ENCODE results near the gene CXADR.
A peak's percentile ranks its signal among the peaks of the same experiment; 100 is the strongest.

Gene CXADR

DNA sequence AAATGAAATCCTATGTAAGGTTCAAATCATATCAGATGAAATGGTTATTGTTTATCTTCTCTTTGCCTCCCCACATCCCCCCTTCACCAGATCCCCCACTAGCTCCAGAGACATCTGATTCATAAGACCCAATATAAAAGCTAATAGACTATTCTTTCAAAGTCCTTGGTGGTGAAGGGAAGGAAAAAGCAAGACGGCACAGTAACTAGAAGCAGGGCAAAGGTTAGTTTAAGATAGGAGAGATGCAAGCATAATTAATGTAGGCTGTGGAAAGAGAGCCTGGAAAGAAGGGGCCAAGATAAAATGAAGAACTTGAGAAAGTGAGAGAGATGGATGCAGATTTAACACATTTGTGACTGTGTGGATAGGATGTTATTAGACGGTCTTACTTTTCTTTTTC lies 66.0 kb downstream of the CXADR start:
- Mint-ChIP-seq H3K27me3 (ENCODE audit: low read depth) (peaks cover 12% of the 10 kb centered on the region), H3K36me3 (ENCODE audit: low read depth) (no peaks in the 10 kb centered on the region), H3K4me1 (ENCODE audit: low read depth) (no peaks in the 10 kb centered on the region)

DNA sequence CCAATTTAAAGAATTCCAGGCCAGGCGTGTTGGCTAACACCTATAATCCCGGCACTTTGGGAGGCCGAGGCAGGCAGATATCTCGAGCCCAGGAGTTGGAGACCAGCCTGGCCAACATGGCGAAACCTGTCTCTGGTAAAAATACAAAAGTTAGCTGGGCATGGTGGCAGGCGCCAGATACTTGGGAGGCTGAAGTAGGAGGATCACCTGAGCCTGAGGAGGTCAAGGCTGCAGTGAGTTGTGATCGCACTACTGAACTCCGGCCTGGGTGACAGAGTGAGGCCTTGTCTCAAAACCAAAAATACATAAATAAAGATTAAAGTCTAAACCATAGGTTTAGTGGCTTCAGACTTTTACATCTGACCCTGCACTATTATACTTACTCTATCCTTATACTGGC lies 67.5 kb downstream of the CXADR start:
- no peaks in the 10 kb centered on the region for H3K4me1 Mint-ChIP-seq (ENCODE audit: low read depth)
- H3K27me3 Mint-ChIP-seq (ENCODE audit: low read depth): peaks cover 5% of the 10 kb centered on the region
- H3K27ac Mint-ChIP-seq: no peak overlapping the region
- no peak overlapping the region for H3K4me3 Mint-ChIP-seq
- no peaks in the 10 kb centered on the region for H3K36me3 Mint-ChIP-seq (ENCODE audit: low read depth)
- no peaks in the 10 kb centered on the region for H3K9me3 Mint-ChIP-seq

More for the DNA sequence above, 66.0 kb downstream of the CXADR start:
- Mint-ChIP-seq H3K27ac (no peak overlapping the region), H3K4me3 (no peak overlapping the region), H3K9me3 (no peaks in the 10 kb centered on the region)

DNA sequence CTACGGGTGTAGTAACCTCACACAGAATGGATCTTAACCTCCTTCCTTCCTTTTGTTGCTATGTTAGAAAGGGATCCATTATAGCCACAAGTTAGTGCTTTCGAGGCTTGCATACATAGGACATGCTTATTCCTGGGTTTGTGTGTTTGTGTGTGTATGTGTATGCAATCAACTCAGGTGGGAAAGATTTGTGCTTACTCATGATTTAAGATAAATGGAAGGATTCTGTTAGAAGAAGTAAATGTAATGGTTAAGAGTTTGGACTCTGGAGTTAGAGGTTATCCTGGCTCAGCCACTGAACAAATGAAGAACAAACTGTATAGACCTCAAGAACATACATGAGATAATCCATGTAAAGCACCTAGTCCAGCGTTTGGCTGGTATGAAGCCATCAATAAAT lies 71.1 kb downstream of the CXADR start:
- no peak overlapping the region for H3K27ac Mint-ChIP-seq
- H3K4me1 Mint-ChIP-seq (ENCODE audit: low read depth): no peaks in the 10 kb centered on the region
- no peaks in the 10 kb centered on the region for H3K27me3 Mint-ChIP-seq (ENCODE audit: low read depth)
- no peak overlapping the region for H3K4me3 Mint-ChIP-seq
- no peaks in the 10 kb centered on the region for H3K9me3 Mint-ChIP-seq
- H3K36me3 Mint-ChIP-seq (ENCODE audit: low read depth): no peaks in the 10 kb centered on the region

DNA sequence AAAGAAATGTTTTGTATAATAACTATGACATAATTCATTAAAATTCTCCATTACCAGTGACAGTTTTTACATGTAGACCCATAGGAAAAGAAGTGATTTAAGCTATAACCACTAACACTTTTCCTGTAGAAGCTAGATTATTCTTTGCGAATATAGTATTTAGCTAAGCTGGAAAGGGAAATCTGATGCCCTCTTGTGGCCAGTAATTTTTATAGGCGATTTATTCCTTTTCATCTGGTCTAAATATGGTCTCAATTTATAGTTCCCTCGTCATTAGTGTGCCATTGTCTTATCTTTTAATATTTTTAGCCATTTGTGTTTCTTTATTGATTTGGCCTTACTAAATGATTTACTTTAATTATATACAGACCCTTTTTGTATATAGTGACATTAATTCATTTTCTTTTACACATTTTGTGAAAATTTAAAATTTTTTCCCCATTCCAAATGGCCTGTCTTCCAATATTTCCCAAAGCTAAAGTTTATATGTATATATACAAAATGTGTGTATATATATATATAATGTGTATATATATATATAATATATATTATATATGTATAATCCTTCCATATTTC lies 73.1 kb downstream of the CXADR start:
- peaks cover 3% of the 10 kb centered on the region for H3K36me3 Mint-ChIP-seq (ENCODE audit: low read depth)
- H3K4me3 Mint-ChIP-seq: no peak overlapping the region
- no peaks in the 10 kb centered on the region for H3K4me1 Mint-ChIP-seq (ENCODE audit: low read depth)
- no peak overlapping the region for H3K27ac Mint-ChIP-seq
- no peaks in the 10 kb centered on the region for H3K9me3 Mint-ChIP-seq
- H3K27me3 Mint-ChIP-seq (ENCODE audit: low read depth): no peaks in the 10 kb centered on the region

DNA sequence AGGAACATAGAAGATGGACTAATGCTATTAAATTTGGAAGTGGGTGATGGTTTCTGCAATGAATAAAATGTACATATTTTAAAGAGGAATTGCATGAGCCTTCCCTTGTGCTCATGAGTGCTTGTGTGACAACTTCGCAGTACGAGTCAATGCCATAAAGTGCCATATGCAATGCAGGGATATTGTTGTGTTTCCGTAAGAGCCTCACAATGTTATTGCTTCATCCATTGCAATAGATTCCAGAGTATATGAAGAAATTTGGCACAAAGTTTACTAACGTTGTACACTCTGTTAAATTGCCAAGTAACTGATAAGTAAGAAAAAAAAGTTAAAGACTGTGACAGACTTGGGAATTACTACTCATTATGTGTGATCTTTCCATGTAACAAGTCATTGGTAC lies 77.6 kb downstream of the CXADR start:
- Mint-ChIP-seq H3K27me3 (ENCODE audit: low read depth) (no peaks in the 10 kb centered on the region), H3K9me3 (no peaks in the 10 kb centered on the region), H3K4me1 (ENCODE audit: low read depth) (peaks cover 3% of the 10 kb centered on the region), H3K4me3 (no peak overlapping the region), H3K36me3 (ENCODE audit: low read depth) (peaks cover 25% of the 10 kb centered on the region), H3K27ac (no peak overlapping the region)

DNA sequence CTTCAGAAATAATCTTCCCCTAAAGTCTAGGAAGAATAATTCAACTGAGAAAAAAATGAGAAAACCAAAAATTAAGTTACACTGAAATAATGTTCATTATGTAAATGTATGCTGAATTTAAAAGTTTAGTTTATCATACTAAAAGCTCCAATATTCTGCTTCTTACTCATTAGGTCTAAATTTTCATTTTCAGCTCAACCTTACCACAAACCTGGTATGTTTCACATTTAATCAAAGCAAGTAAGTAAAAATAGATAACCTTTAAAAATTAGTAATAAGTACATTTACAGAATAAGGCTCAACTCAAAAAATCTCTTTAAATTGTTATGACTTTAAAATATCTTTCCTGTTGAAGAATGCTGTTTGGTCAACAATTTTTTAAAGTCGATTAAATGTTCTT lies 84.8 kb downstream of the CXADR start:
- Mint-ChIP-seq H3K4me1 (ENCODE audit: low read depth) (peaks cover 8% of the 10 kb centered on the region), H3K36me3 (ENCODE audit: low read depth) (peaks cover 40% of the 10 kb centered on the region), H3K27ac (no peak overlapping the region)

DNA sequence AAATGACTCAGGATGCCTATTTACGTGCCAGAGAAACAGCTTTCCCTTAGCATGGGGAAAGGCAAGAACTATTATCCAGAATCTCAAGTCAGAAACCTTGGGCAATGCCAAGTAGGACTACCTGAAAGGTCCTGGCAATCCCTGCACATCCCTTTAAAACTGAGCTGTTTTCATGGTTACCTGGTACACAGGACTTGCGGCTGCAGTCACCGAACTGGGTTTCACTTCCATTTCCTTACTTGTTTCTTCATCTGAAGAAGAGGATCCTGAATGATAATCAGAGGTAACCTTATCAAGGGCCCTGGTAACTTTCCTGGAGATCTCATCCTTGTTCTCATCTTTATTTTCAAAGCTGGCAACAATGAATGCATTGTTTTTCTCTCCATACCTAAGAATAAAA lies 85.6 kb downstream of the CXADR start:
- Mint-ChIP-seq H3K27ac (no peak overlapping the region), H3K4me1 (ENCODE audit: low read depth) (peaks cover 13% of the 10 kb centered on the region), H3K27me3 (ENCODE audit: low read depth) (no peaks in the 10 kb centered on the region), H3K4me3 (no peak overlapping the region), H3K36me3 (ENCODE audit: low read depth) (peaks cover 39% of the 10 kb centered on the region), H3K9me3 (no peaks in the 10 kb centered on the region)

More for the DNA sequence above, 84.8 kb downstream of the CXADR start:
- Mint-ChIP-seq H3K27me3 (ENCODE audit: low read depth) (no peaks in the 10 kb centered on the region), H3K4me3 (no peak overlapping the region), H3K9me3 (no peaks in the 10 kb centered on the region)

DNA sequence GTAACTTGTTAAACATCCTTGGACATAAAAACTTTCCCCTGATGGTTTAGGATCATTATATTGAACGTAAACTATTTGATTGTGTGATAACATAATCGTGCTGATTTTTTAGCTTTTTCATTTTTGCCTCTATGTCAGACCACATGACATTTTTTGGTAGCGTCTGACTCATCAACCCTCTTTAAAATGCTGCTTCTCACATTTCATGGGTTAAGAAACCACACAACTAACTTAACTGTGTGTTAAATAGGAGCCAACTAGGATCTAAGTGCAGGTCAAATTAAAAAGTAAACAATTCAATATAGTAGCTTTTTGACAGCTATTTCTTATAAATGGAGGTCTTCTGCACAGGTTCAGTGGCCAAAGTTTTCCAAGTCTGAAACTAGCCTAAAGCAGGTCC lies 90.0 kb downstream of the CXADR start:
- Mint-ChIP-seq H3K27me3 (ENCODE audit: low read depth) (no peaks in the 10 kb centered on the region), H3K4me1 (ENCODE audit: low read depth) (peaks cover 26% of the 10 kb centered on the region), H3K9me3 (no peaks in the 10 kb centered on the region), H3K27ac (no peak overlapping the region), H3K36me3 (ENCODE audit: low read depth) (peaks cover 50% of the 10 kb centered on the region), H3K4me3 (no peak overlapping the region)

DNA sequence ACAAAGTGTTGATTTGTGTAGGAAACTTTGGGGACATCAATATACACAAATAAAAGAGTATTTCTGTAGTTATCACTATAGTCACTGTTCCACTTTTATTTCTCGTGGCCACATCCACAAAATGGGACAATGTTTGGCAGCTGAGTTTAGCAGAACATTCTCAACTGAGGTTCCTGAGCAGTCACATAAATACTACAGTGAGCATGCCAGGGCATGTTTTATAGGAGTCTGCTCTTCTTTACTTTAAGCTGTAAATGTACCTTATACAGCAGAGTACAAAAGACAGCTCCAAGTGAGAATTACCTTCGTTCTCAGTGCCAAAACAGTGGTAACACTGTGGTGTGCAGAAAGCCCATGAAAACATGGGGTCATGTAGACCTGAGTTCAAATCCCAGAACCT lies 94.8 kb downstream of the CXADR start:
- Mint-ChIP-seq H3K27ac (peak overlapping the region; percentile 59), H3K4me3 (peak overlapping the region; percentile 4), H3K27me3 (ENCODE audit: low read depth) (no peaks in the 10 kb centered on the region), H3K36me3 (ENCODE audit: low read depth) (peaks cover 52% of the 10 kb centered on the region), H3K4me1 (ENCODE audit: low read depth) (peaks cover 47% of the 10 kb centered on the region), H3K9me3 (no peaks in the 10 kb centered on the region)

DNA sequence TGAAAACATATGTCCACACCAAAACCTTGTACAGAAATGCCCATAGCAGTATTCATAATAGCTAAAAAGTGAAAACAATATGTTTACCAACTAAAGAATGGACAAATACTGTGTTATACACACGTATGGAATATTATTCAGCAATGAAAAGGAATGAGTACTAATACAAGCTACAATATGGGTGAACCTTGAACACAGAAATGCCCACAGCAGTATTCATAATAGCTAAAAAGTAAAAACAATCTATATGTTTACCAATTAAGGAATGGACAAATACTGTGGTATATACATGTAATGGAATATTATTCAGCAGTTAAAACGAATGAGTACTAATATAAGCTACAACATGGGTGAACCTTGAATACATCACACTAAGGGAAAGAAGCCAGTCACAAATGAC lies 96.8 kb downstream of the CXADR start:
- H3K36me3 Mint-ChIP-seq (ENCODE audit: low read depth): peaks cover 38% of the 10 kb centered on the region
- H3K4me3 Mint-ChIP-seq: peak overlapping the region; percentile 95
- no peaks in the 10 kb centered on the region for H3K9me3 Mint-ChIP-seq
- no peaks in the 10 kb centered on the region for H3K27me3 Mint-ChIP-seq (ENCODE audit: low read depth)
- H3K27ac Mint-ChIP-seq: peak overlapping the region; percentile 47
- H3K4me1 Mint-ChIP-seq (ENCODE audit: low read depth): peaks cover 40% of the 10 kb centered on the region

DNA sequence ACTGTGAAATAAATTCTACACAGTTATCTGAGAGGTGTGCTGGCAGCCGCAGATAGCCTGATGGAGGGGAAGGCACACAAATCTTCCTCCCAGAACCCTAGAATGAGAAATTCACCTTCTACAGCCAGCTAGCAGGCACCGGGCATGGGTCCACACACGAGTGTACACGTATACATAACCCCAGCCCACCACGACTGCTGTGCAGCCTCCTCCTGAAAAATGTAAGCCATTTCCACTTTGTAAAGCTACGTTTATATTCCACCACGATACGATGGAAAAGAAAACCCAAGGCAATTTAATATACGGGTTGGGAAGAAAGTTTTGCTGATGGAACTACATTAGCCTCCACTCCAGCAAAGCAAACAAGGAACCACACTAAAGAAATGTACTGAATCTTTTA lies 98.1 kb downstream of the CXADR start:
- H3K27ac Mint-ChIP-seq: peak overlapping the region; percentile 100
- H3K4me3 Mint-ChIP-seq: peak overlapping the region; percentile 95
- no peaks in the 10 kb centered on the region for H3K9me3 Mint-ChIP-seq
- peaks cover 28% of the 10 kb centered on the region for H3K36me3 Mint-ChIP-seq (ENCODE audit: low read depth)
- H3K4me1 Mint-ChIP-seq (ENCODE audit: low read depth): peaks cover 42% of the 10 kb centered on the region
- no peaks in the 10 kb centered on the region for H3K27me3 Mint-ChIP-seq (ENCODE audit: low read depth)

DNA sequence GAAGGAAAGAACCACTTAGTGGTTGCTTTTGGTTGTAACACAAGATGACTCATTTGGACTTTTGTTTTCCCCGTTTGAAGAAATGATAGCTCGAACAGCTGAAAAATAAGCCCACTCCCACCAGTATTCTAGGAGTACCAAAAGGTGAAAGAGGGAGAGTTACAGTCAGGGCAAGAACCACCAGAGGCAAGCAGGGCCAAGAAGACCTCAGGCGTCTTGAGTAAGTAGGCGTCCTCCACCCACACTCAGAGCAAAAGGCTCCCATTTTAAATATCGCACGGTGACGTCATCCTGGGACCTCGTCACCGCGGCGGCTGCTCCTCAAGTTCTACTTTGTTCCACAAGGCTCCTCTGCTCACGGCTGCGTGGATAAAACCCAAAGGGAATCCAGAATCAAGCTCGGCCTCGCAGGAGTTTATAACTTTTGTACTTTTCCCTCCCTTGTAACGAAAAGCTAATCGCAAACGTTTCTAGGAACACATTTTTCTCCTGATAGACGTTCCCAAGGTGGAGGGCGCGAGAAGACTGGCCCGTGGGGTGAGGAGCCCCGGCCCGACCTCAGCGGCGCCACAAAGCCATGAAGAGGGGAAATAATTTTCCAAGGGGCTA lies 98.7 kb downstream of the CXADR start:
- H3K4me3 Mint-ChIP-seq: peak overlapping the region; percentile 95
- H3K36me3 Mint-ChIP-seq (ENCODE audit: low read depth): peaks cover 28% of the 10 kb centered on the region
- H3K27me3 Mint-ChIP-seq (ENCODE audit: low read depth): no peaks in the 10 kb centered on the region
- peak overlapping the region; percentile 100 for H3K27ac Mint-ChIP-seq
- H3K4me1 Mint-ChIP-seq (ENCODE audit: low read depth): peaks cover 42% of the 10 kb centered on the region
- H3K9me3 Mint-ChIP-seq: no peaks in the 10 kb centered on the region

DNA sequence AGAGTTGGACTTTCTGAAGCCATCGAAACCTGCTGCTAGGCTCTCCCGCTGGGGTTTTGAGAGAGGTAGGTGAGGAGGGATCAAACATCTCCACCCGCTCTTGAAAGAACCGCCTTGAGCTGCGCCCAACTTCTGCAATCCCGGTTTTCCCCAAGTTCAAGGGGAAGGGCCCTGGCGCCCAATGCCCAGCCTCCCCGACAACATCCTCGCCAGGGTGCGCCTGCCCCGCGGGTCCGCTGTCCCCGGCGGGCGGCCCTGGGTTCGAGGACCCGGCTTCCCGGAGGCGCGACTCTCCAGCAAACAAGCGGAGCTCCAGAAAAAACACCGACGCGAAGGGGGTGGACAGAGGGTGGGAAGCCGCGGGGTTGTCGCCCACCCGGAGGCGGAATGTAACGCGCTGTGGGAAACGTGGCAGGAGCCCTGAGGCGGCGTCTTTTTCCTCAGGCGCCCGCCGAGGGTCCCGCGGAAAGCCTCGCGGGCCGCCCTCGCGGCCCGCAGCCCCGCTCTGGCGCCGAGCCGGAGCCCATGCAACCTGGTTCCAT lies 99.3 kb downstream of the CXADR start:
- H3K4me1 Mint-ChIP-seq (ENCODE audit: low read depth): peaks cover 41% of the 10 kb centered on the region
- no peaks in the 10 kb centered on the region for H3K9me3 Mint-ChIP-seq
- no peaks in the 10 kb centered on the region for H3K27me3 Mint-ChIP-seq (ENCODE audit: low read depth)
- peaks cover 27% of the 10 kb centered on the region for H3K36me3 Mint-ChIP-seq (ENCODE audit: low read depth)
- peak overlapping the region; percentile 100 for H3K27ac Mint-ChIP-seq
- peak overlapping the region; percentile 95 for H3K4me3 Mint-ChIP-seq

DNA sequence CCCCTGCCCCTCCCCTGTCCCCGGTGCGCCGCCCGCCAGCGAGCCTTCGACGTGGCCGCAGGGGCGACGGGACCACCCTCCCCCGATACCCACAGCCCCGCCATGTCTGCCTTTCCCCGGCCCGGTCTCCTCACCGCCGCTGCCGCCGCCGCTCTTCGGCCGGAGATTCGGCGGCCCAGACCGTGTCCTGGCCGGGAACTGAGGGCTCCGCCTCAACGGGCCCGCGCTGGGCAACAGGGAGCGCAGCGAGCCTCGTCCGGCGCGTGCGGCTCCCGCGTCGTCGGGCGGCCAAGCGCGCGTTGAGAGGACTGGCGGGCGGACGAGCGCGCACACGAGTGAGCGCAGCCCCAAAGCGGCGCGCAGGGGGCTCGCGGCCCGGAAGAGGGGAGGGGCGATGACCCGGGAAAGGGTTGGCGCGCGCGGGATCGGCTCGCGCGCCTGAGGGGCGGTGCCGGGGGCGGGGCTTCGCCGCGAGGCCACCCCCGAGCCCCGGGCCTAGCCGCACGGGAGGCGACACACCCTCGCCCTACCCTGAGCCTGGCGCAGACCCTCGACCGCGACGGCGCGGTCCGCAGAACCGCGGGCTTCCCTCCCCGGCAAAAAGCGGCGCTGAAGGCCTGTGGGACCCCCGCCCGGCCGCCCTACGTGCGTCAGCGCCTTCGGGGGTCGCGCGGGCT lies 99.9 kb downstream of the CXADR start, which contains the start of gene BTG3:
Gene BTG3, minus strand, starts transcription at position 337 of the 677 bp plus-strand sequence. CDS start 3,757 bp downstream, outside the sequence.
- Mint-ChIP-seq H3K27ac (peak within 1 kb of the TSS; percentile 100), H3K4me3 (peak within 1 kb of the TSS; percentile 95), H3K9me3 (no peaks in the 10 kb centered on the region), H3K36me3 (ENCODE audit: low read depth) (peaks cover 22% of the 10 kb centered on the region), H3K4me1 (ENCODE audit: low read depth) (peaks cover 36% of the 10 kb centered on the region), H3K27me3 (ENCODE audit: low read depth) (no peaks in the 10 kb centered on the region)

DNA sequence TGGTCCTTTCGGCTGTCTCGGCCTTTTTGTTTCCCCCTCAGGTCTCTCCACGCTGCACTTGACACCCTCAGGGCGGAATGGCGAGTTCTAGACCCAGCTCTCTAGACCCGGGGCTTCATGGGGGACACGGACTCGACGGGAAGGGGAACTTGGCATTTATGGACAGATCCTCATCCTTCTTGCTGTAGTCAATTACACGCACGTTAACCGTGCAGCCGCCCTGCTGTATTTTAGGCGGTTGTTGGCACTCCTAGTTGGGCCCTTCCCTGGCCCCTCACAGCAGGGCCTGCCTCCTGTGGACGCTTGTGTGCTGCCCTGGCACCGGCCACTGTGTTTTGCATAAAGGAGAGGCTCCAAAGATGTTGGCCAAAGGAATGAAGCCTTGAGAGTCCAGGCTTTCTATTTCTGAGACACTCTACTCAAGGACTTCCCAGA lies 100.4 kb downstream of the CXADR start:
- Mint-ChIP-seq H3K4me3 (peak overlapping the region; percentile 66), H3K9me3 (no peaks in the 10 kb centered on the region), H3K36me3 (ENCODE audit: low read depth) (peaks cover 16% of the 10 kb centered on the region), H3K4me1 (ENCODE audit: low read depth) (peaks cover 30% of the 10 kb centered on the region), H3K27me3 (ENCODE audit: low read depth) (no peaks in the 10 kb centered on the region), H3K27ac (peak overlapping the region; percentile 72)
